ENCODE results near the gene LINC00305. TPM values are rescaled to one million over a fixed set of nuclear protein-coding genes. Genes with fewer than 3 reads are reported as not detected.

The LINC00305 gene
- total and polyA plus RNA-seq, 4 donors: not detected

DNA sequence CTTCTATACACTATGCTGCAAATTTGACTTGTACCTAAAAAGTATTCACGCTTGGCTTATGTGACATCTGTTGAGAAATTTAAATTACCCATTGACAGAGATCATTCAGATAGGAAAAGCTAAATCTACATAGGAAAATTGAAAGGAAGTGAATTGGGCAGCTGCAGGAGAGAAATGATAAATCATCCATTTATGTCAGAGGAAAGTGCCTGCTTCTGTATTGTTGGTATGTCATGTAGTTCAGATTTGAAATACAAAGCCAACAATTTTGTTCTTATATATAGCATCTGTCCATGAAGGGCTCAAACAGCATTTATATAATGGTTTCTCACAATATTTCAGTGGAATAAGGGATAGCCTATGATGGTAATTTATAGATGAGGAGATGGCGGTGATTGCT, 17.6 kb downstream of the LINC00305 start:
- Histone ChIP-seq H3K9me3 (ENCODE audit: control insufficient read depth, low read length) (peaks cover 1% of the 10 kb centered on the region), H3K4me3 (ENCODE audit: low read length in 2 of 2) (no peak overlapping the region), H3K27me3 (ENCODE audit: control insufficient read depth in 1 of 2, insufficient read depth in 2 of 2, low read length in 1 of 2) (no peaks in the 10 kb centered on the region), H3K36me3 (ENCODE audit: control insufficient read depth in 1 of 2, insufficient read depth in 2 of 2, low read length in 1 of 2) (no peaks in the 10 kb centered on the region), H3K4me1 (ENCODE audit: control insufficient read depth in 1 of 2, insufficient read depth in 2 of 2, low read length in 2 of 2) (no peaks in the 10 kb centered on the region), H3K27ac (ENCODE audit: low read depth in 1 of 2, low read length in 2 of 2) (no peak overlapping the region)
- no peak for ATAC-seq (ENCODE audit: low FRiP score)
- 92 to 97% methylated on average over 2 of the region's 2 CpGs for WGBS, 2 donors
- intact Hi-C loops (cut with DNase I): no loop called here
- no peak for DNase-seq

GRCh38 chr18:64127172-64127571, 21.7 kb downstream of the LINC00305 start:
- ATAC-seq (ENCODE audit: low FRiP score) (no peak), DNase-seq (no peak)
- intact Hi-C loops (cut with DNase I): no loop called here
- H3K27ac ChIP-seq (ENCODE audit: low read depth in 1 of 2, low read length in 2 of 2): no peak overlapping the region
- H3K4me1 ChIP-seq (ENCODE audit: control insufficient read depth in 1 of 2, insufficient read depth in 2 of 2, low read length in 2 of 2): no peaks in the 10 kb centered on the region
- H3K4me3 ChIP-seq (ENCODE audit: low read length in 2 of 2): no peak overlapping the region
- 84 to 92% methylated on average over 2 of the region's 2 CpGs for WGBS, 2 donors
- no peaks in the 10 kb centered on the region for H3K27me3 ChIP-seq (ENCODE audit: control insufficient read depth in 1 of 2, insufficient read depth in 2 of 2, low read length in 1 of 2)
- no peaks in the 10 kb centered on the region for H3K36me3 ChIP-seq (ENCODE audit: control insufficient read depth in 1 of 2, insufficient read depth in 2 of 2, low read length in 1 of 2)
- no peaks in the 10 kb centered on the region for H3K9me3 ChIP-seq (ENCODE audit: control insufficient read depth, low read length)

DNA sequence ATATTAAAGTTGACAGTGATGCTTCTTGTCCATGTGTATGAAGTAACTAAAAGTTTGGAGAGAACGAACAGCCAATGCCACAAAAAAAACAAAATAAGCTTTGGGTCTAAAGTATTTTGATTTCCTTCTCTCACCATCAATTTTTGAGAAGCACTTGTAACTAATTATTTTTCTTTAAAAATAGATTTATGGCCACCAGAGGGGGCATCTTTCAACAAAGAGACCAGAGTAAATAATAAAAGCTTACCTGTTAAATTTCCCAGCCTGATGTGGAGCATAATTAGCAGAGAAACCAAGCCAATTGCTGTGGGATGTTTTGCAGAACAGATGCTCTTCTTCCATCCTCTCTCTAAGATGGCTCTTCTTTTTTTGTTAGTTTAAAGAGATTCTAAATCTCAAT, 29.0 kb downstream of the LINC00305 start:
- ATAC-seq (ENCODE audit: low FRiP score): no peak
- intact Hi-C loops (cut with DNase I): no loop called here

GRCh38 chr18:64118406-64118805, 30.5 kb downstream of the LINC00305 start:
- H3K4me1 ChIP-seq (ENCODE audit: control insufficient read depth in 1 of 2, insufficient read depth in 2 of 2, low read length in 2 of 2): no peaks in the 10 kb centered on the region
- 86 to 93% methylated on average over 3 of the region's 3 CpGs for WGBS, 2 donors

More for the DNA sequence above, 29.0 kb downstream of the LINC00305 start:
- H3K4me3 ChIP-seq (ENCODE audit: low read length in 2 of 2): no peak overlapping the region
- WGBS, 2 donors: 48 to 58% methylated on average over 1 of the region's 1 CpG
- no peak overlapping the region for H3K27ac ChIP-seq (ENCODE audit: low read depth in 1 of 2, low read length in 2 of 2)
- H3K9me3 ChIP-seq (ENCODE audit: control insufficient read depth, low read length): no peaks in the 10 kb centered on the region
- no peaks in the 10 kb centered on the region for H3K36me3 ChIP-seq (ENCODE audit: control insufficient read depth in 1 of 2, insufficient read depth in 2 of 2, low read length in 1 of 2)
- H3K4me1 ChIP-seq (ENCODE audit: control insufficient read depth in 1 of 2, insufficient read depth in 2 of 2, low read length in 2 of 2): no peaks in the 10 kb centered on the region
- H3K27me3 ChIP-seq (ENCODE audit: control insufficient read depth in 1 of 2, insufficient read depth in 2 of 2, low read length in 1 of 2): no peaks in the 10 kb centered on the region
- DNase-seq: no peak

GRCh38 chr18:64116571-64117175, 32.2 kb downstream of the LINC00305 start:
- H3K36me3 ChIP-seq (ENCODE audit: control insufficient read depth in 1 of 2, insufficient read depth in 2 of 2, low read length in 1 of 2): no peaks in the 10 kb centered on the region

More at GRCh38 chr18:64118406-64118805, 30.5 kb downstream of the LINC00305 start:
- Histone ChIP-seq H3K27ac (ENCODE audit: low read depth in 1 of 2, low read length in 2 of 2) (no peak overlapping the region), H3K36me3 (ENCODE audit: control insufficient read depth in 1 of 2, insufficient read depth in 2 of 2, low read length in 1 of 2) (no peaks in the 10 kb centered on the region), H3K4me3 (ENCODE audit: low read length in 2 of 2) (no peak overlapping the region), H3K9me3 (ENCODE audit: control insufficient read depth, low read length) (no peaks in the 10 kb centered on the region), H3K27me3 (ENCODE audit: control insufficient read depth in 1 of 2, insufficient read depth in 2 of 2, low read length in 1 of 2) (no peaks in the 10 kb centered on the region)
- no peak for DNase-seq
- ATAC-seq (ENCODE audit: low FRiP score): no peak
- intact Hi-C loops (cut with DNase I): no loop called here

GRCh38 chr18:64115881-64116280, 33.0 kb downstream of the LINC00305 start:
- ATAC-seq (ENCODE audit: low FRiP score) (no peak), DNase-seq (no peak)
- Histone ChIP-seq H3K9me3 (ENCODE audit: control insufficient read depth, low read length) (no peaks in the 10 kb centered on the region), H3K27me3 (ENCODE audit: control insufficient read depth in 1 of 2, insufficient read depth in 2 of 2, low read length in 1 of 2) (no peaks in the 10 kb centered on the region), H3K4me1 (ENCODE audit: control insufficient read depth in 1 of 2, insufficient read depth in 2 of 2, low read length in 2 of 2) (no peaks in the 10 kb centered on the region), H3K36me3 (ENCODE audit: control insufficient read depth in 1 of 2, insufficient read depth in 2 of 2, low read length in 1 of 2) (no peaks in the 10 kb centered on the region), H3K27ac (ENCODE audit: low read depth in 1 of 2, low read length in 2 of 2) (no peak overlapping the region), H3K4me3 (ENCODE audit: low read length in 2 of 2) (no peak overlapping the region)
- intact Hi-C loops (cut with DNase I): no loop called here
- 63 to 77% methylated on average over 3 of the region's 3 CpGs for WGBS, 2 donors

More at GRCh38 chr18:64116571-64117175, 32.2 kb downstream of the LINC00305 start:
- no peak overlapping the region for H3K27ac ChIP-seq (ENCODE audit: low read depth in 1 of 2, low read length in 2 of 2)
- intact Hi-C loops (cut with DNase I): no loop called here
- no peaks in the 10 kb centered on the region for H3K27me3 ChIP-seq (ENCODE audit: control insufficient read depth in 1 of 2, insufficient read depth in 2 of 2, low read length in 1 of 2)
- no peak overlapping the region for H3K4me3 ChIP-seq (ENCODE audit: low read length in 2 of 2)
- H3K4me1 ChIP-seq (ENCODE audit: control insufficient read depth in 1 of 2, insufficient read depth in 2 of 2, low read length in 2 of 2): no peaks in the 10 kb centered on the region
- ATAC-seq (ENCODE audit: low FRiP score): no peak
- no peak for DNase-seq
- WGBS, 2 donors: 55 to 57% methylated on average over 5 of the region's 5 CpGs
- H3K9me3 ChIP-seq (ENCODE audit: control insufficient read depth, low read length): no peaks in the 10 kb centered on the region

DNA sequence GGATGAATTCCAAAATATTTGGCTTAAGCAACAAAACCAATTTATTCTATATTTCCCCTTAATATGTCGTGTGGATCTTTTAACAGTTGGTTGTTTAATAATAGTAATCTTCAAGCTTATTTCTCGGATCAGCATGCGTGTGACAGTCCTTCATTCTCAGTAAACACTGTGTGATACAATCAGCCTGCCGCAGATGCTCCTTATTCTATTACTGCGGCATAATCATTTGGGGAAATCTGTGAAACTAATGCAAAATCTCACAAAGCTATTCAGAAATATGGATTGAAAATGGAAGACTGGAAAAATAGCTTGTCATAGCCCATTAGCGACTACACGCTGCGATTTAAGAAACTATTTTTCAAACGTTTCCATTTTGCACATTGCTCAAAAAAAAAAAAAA, 36.9 kb downstream of the LINC00305 start:
- Histone ChIP-seq H3K27ac (ENCODE audit: low read depth in 1 of 2, low read length in 2 of 2) (no peak overlapping the region), H3K36me3 (ENCODE audit: control insufficient read depth in 1 of 2, insufficient read depth in 2 of 2, low read length in 1 of 2) (no peaks in the 10 kb centered on the region), H3K27me3 (ENCODE audit: control insufficient read depth in 1 of 2, insufficient read depth in 2 of 2, low read length in 1 of 2) (no peaks in the 10 kb centered on the region), H3K4me1 (ENCODE audit: control insufficient read depth in 1 of 2, insufficient read depth in 2 of 2, low read length in 2 of 2) (no peaks in the 10 kb centered on the region), H3K4me3 (ENCODE audit: low read length in 2 of 2) (no peak overlapping the region), H3K9me3 (ENCODE audit: control insufficient read depth, low read length) (no peaks in the 10 kb centered on the region)
- ATAC-seq (ENCODE audit: low FRiP score) (no peak), DNase-seq (no peak)
- intact Hi-C loops (cut with DNase I): no loop called here
- 85 to 87% methylated on average over 9 of the region's 9 CpGs for whole genome bisulfite sequencing, 2 donors

GRCh38 chr18:64110692-64111480, 38.0 kb downstream of the LINC00305 start:
- Histone ChIP-seq H3K27ac (ENCODE audit: low read depth in 1 of 2, low read length in 2 of 2) (no peak overlapping the region), H3K4me3 (ENCODE audit: low read length in 2 of 2) (no peak overlapping the region), H3K4me1 (ENCODE audit: control insufficient read depth in 1 of 2, insufficient read depth in 2 of 2, low read length in 2 of 2) (no peaks in the 10 kb centered on the region), H3K9me3 (ENCODE audit: control insufficient read depth, low read length) (no peaks in the 10 kb centered on the region), H3K36me3 (ENCODE audit: control insufficient read depth in 1 of 2, insufficient read depth in 2 of 2, low read length in 1 of 2) (no peaks in the 10 kb centered on the region), H3K27me3 (ENCODE audit: control insufficient read depth in 1 of 2, insufficient read depth in 2 of 2, low read length in 1 of 2) (no peaks in the 10 kb centered on the region)
- ATAC-seq (ENCODE audit: low FRiP score) (no peak), DNase-seq (no peak)
- intact Hi-C loops (cut with DNase I): no loop called here
- WGBS, 2 donors: 43 to 44% methylated on average over 7 of the region's 7 CpGs

DNA sequence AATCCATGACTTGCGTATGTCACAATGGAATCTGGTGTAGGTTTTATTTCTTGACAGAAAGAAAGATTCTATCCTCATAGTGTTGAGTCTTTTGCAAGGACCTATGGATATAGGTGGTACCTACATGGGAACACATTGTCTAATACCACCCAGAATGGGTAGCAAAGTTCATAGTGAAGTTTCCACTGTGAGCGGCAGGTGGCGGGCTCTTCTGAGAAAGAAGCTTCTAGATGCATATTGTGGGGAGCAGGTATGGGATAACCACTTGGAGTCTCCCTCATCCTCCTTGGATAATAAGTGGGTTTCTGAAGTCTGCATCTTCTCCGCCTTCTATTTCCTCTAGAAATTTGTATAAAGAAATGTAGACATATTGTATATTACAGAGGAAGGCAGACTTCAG, 44.9 kb downstream of the LINC00305 start:
- ATAC-seq (ENCODE audit: low FRiP score) (no peak), DNase-seq (no peak)
- Histone ChIP-seq H3K4me3 (ENCODE audit: low read length in 2 of 2) (no peak overlapping the region), H3K27ac (ENCODE audit: low read depth in 1 of 2, low read length in 2 of 2) (no peak overlapping the region), H3K27me3 (ENCODE audit: control insufficient read depth in 1 of 2, insufficient read depth in 2 of 2, low read length in 1 of 2) (no peaks in the 10 kb centered on the region), H3K4me1 (ENCODE audit: control insufficient read depth in 1 of 2, insufficient read depth in 2 of 2, low read length in 2 of 2) (no peaks in the 10 kb centered on the region), H3K9me3 (ENCODE audit: control insufficient read depth, low read length) (no peaks in the 10 kb centered on the region), H3K36me3 (ENCODE audit: control insufficient read depth in 1 of 2, insufficient read depth in 2 of 2, low read length in 1 of 2) (no peaks in the 10 kb centered on the region)
- WGBS, 2 donors: 86 to 90% methylated on average over 4 of the region's 4 CpGs
- intact Hi-C loops (cut with DNase I): no loop called here
